Gastrocnemius medialis (tissue), 4 donors: ENCODE measurements around the gene GNB5. TPM values are rescaled to one million over a fixed set of nuclear protein-coding genes. Genes with fewer than 3 reads are reported as not detected.
"Not testable (repeated sequence)": the region's sequence is repeated elsewhere in the genome, so short reads cannot be mapped to it uniquely, and the experiment has no call there.

Experiments used
- ATAC-seq, 2 donors: fragments of 150-250 bp; one replicate each; pipeline ENCODE4 v1.9.1; 2016
- DNase-seq, 2 donors: peaks; one replicate each; pipeline ENCODE4 v3.0.0-alpha.2; 2019
- H3K27ac ChIP-seq, 4 donors: fragments of 200-600 bp; sonication (generic); 1 replicate in 1 of 4; 2 replicates in 3 of 4; pipeline ENCODE4 v1.5.1; 2016 to 2018; ENCODE audit warnings: mild to moderate bottlenecking in 2 of 4, moderate library complexity in 1 of 4
- H3K27me3 ChIP-seq, 3 donors: fragments of 200-600 bp; sonication (generic) in 2 of 3; 1 replicate in 1 of 3; 2 replicates in 2 of 3; pipeline versions ENCODE4 v1.5.1 to v1.6.0; 2016 to 2019; ENCODE audit warnings: mild to moderate bottlenecking in 1 of 3, moderate library complexity in 1 of 3
- H3K36me3 ChIP-seq, 2 donors: fragments of 200-600 bp; sonication (generic) in 1 of 2; one replicate each; pipeline ENCODE4 v1.5.1; 2017 to 2018
- H3K4me1 ChIP-seq, 2 donors: fragments of 200-600 bp; sonication (generic) in 1 of 2; one replicate each; pipeline ENCODE4 v1.5.1; 2016 to 2017; ENCODE audit warnings: mild to moderate bottlenecking in 2 of 2
- H3K4me3 ChIP-seq, 4 donors: fragments of 200-600 bp; sonication (generic) in 3 of 4; 1 replicate in 1 of 4; 2 replicates in 3 of 4; pipeline ENCODE4 v1.5.1; 2016 to 2019; ENCODE audit warnings: mild to moderate bottlenecking in 2 of 4
- H3K9me3 ChIP-seq, 3 donors: fragments of 200-600 bp; sonication (generic) in 2 of 3; 1 replicate in 1 of 3; 2 replicates in 2 of 3; pipeline ENCODE4 v1.5.1; 2016 to 2019
- POLR2A ChIP-seq, 2 donors: fragments of 450-650 bp; IDR thresholded peaks; one replicate each; pipeline ENCODE4 v1.6.1; 2017; ENCODE audit warnings: antibody characterized with exemption in 2 of 2, mild to moderate bottlenecking in 2 of 2, moderate library complexity in 2 of 2
- in situ Hi-C, 4 donors: fragments of 200-750 bp; cut with MboI; loops; one replicate each; pipeline versions ENCODE4 v1.15.0 to v1.8.0; 2017; ENCODE audit warnings: low sequenced_read_pairs in 4 of 4
- intact Hi-C: fragments of 100-400 bp; cut with DNase I; formaldehyde crosslinking; loops from one replicate; pipeline ENCODE4 v1.15.1; 2023; ENCODE audit warnings: low total_unique reads
- total RNA-seq, 4 donors: library from RNA; depleted of rRNA; stranded (reverse); fragments of >200 nt; gene quantifications; one replicate each; pipeline versions ENCODE4 v1.1.0 to v1.2.3, GENCODE V29; 2016
- TF ChIP-seq, protein P1 (sequence below), 5 experiments: fragments of 450-650 bp in 3 of 5; fragments of 200-600 bp in 2 of 5; sonication (generic) in 2 of 5; IDR thresholded peaks in 4 of 5; conservative IDR thresholded peaks in 1 of 5; 1 replicate in 4 of 5; 2 replicates in 1 of 5; pipeline ENCODE4 v1.5.1; 2016 to 2019; ENCODE audit warnings: antibody characterized with exemption in 5 of 5, mild to moderate bottlenecking in 3 of 5, moderate library complexity in 3 of 5

Gene GNB5
- total RNA-seq, 4 donors from 2014 or later, result 2.9 to 4.6 (median 3.6) TPM

GRCh38 chr15:52172869-52173268, 18.3 kb downstream of the GNB5 start:
- TF ChIP-seq, protein P1, sequence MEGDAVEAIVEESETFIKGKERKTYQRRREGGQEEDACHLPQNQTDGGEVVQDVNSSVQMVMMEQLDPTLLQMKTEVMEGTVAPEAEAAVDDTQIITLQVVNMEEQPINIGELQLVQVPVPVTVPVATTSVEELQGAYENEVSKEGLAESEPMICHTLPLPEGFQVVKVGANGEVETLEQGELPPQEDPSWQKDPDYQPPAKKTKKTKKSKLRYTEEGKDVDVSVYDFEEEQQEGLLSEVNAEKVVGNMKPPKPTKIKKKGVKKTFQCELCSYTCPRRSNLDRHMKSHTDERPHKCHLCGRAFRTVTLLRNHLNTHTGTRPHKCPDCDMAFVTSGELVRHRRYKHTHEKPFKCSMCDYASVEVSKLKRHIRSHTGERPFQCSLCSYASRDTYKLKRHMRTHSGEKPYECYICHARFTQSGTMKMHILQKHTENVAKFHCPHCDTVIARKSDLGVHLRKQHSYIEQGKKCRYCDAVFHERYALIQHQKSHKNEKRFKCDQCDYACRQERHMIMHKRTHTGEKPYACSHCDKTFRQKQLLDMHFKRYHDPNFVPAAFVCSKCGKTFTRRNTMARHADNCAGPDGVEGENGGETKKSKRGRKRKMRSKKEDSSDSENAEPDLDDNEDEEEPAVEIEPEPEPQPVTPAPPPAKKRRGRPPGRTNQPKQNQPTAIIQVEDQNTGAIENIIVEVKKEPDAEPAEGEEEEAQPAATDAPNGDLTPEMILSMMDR (IDR thresholded peaks at IDR 0.05 in 4 of 5, conservative IDR thresholded peaks at IDR 0.05 in 1 of 5), result no peak
- TF ChIP-seq POLR2A (IDR thresholded peaks at IDR 0.05), result no peak
- in situ Hi-C loops, result loop anchor here in 1 of 4 donors (10.0 kb wide), 1 partner anchor 52 kb away; no protein-coding TSS in a partner anchor

GRCh38 chr15:52171807-52172206, 19.4 kb downstream of the GNB5 start:
- intact Hi-C loops, result no loop called here
- Histone ChIP-seq H3K4me1 (no peaks in the 10 kb centered on the region), H3K9me3 (no peaks in the 10 kb centered on the region), H3K27me3 (no peaks in the 10 kb centered on the region), H3K36me3 (no peaks in the 10 kb centered on the region), H3K27ac (no peak overlapping the region), H3K4me3 (no peak overlapping the region)
- DNase-seq (no peak), ATAC-seq (no peak)
- in situ Hi-C loops, result loop anchor here in 1 of 4 donors (10.0 kb wide), 1 partner anchor 53 kb away; no protein-coding TSS in a partner anchor
- no peak for TF ChIP-seq POLR2A (IDR thresholded peaks at IDR 0.05)
- TF ChIP-seq, protein P1 (IDR thresholded peaks at IDR 0.05 in 4 of 5, conservative IDR thresholded peaks at IDR 0.05 in 1 of 5), result no peak

More at GRCh38 chr15:52172869-52173268, 18.3 kb downstream of the GNB5 start:
- ATAC-seq (no peak), DNase-seq (no peak)
- Histone ChIP-seq H3K9me3 (no peaks in the 10 kb centered on the region), H3K36me3 (no peaks in the 10 kb centered on the region), H3K4me3 (no peak overlapping the region), H3K27me3 (no peaks in the 10 kb centered on the region), H3K27ac (no peak overlapping the region), H3K4me1 (no peaks in the 10 kb centered on the region)
- intact Hi-C loops, result no loop called here

- no peak for TF ChIP-seq POLR2A (IDR thresholded peaks at IDR 0.05)
- TF ChIP-seq, protein P1 (IDR thresholded peaks at IDR 0.05 in 4 of 5, conservative IDR thresholded peaks at IDR 0.05 in 1 of 5), result no peak
- no peak overlapping the region for H3K27ac ChIP-seq
- H3K4me3 ChIP-seq, result no peak overlapping the region
- ATAC-seq (no peak), DNase-seq (no peak)
- intact Hi-C loops (no loop called here), in situ Hi-C loops (loop anchor here in 1 of 4 donors (10.0 kb wide), 1 partner anchor 53 kb away; no protein-coding TSS in a partner anchor)
- H3K4me1 ChIP-seq, result no peaks in the 10 kb centered on the region
- H3K9me3 ChIP-seq, result no peaks in the 10 kb centered on the region
- no peaks in the 10 kb centered on the region for H3K27me3 ChIP-seq
- no peaks in the 10 kb centered on the region for H3K36me3 ChIP-seq
Observed at GRCh38 chr15:52171386-52171785, 19.8 kb downstream of the GNB5 start.

DNA sequence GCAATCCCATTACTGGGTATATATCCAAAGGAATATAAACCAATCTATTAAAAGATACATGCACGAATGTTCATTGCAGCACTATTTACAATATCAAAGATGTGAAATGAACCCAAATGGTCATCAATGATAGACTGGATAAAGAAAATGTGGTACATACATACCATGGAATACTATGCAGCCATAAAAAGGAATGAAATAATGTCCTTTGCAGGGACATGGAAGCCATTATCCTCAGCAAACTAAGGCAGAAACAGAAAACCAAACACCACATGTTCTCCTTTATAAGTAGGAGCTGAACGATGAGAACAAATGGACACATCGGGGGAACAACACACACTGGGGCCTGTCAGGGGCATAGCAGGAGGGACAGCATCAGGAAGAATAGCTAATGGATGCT, 21.0 kb downstream of the GNB5 start:
- H3K4me3 ChIP-seq, H3K4me1 ChIP-seq, H3K27ac ChIP-seq, H3K27me3 ChIP-seq, DNase-seq, ATAC-seq, intact Hi-C loops, H3K9me3 ChIP-seq, H3K36me3 ChIP-seq: not testable (repeated sequence)
- in situ Hi-C loops, result loop anchor here in 1 of 4 donors (10.0 kb wide), 1 partner anchor 55 kb away; no protein-coding TSS in a partner anchor

DNA sequence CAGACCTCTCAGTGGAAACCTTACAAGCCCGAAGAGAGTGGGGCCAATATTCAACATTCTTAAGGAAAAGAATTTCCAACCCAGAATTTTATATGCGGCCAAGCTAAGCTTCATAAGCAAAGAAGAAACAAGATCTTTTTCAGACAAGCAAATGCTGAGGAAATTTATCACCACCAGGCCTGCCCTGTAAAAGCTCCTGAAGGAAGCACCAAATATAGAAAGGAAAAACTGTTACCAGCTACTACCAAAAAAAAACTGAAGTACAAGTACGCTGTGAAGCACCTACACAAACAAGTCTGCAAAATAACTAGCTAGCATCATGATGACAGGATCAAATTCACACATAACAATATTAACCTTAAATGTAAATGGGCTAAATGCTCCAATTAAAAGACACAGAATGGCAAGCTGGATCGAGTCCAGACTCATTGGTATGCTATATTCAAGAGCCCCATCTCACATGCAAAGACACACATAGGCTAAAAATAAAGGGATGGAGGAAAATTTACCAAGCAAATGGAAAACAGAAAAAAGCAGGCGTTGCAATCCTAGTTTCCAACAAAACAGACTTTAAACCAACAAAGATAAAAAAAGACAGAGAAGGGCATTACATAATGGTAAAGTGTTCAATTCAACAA, 25.6 kb downstream of the GNB5 start:
- H3K27ac ChIP-seq, intact Hi-C loops, H3K27me3 ChIP-seq, DNase-seq, in situ Hi-C loops, ATAC-seq, H3K4me3 ChIP-seq, H3K9me3 ChIP-seq, H3K4me1 ChIP-seq, H3K36me3 ChIP-seq: not testable (repeated sequence)
